ENCODE measurements around the gene MRM3. TPM values are rescaled to one million over a fixed set of nuclear protein-coding genes. Genes with fewer than 3 reads are reported as not detected.
"Not testable (repeated sequence)": the region's sequence is repeated elsewhere in the genome, so short reads cannot be mapped to it uniquely, and the experiment has no call there.

MRM3 gene
- total RNA-seq, 1 experiment from 2014 or later = 17.5 TPM

- DNase-seq = no peak
- H3K9me3 ChIP-seq (ENCODE audit: low read length) = no peaks in the 10 kb centered on the region
- H3K4me2 ChIP-seq (ENCODE audit: low read depth, low read length, poor library complexity, severe bottlenecking) = no peak overlapping the region
- no peaks in the 10 kb centered on the region for H3K79me2 ChIP-seq (ENCODE audit: low read length)
- no peak overlapping the region for H3K4me3 ChIP-seq (ENCODE audit: low read length)
- H3K36me3 ChIP-seq (ENCODE audit: insufficient read depth, low read length) = no peaks in the 10 kb centered on the region
- no peaks in the 10 kb centered on the region for H4K20me1 ChIP-seq (ENCODE audit: insufficient read depth, low read depth, low read length)
- H3K9ac ChIP-seq (ENCODE audit: low read length) = no peak overlapping the region
- H3K27ac ChIP-seq (ENCODE audit: low read length) = no peak overlapping the region
- no peak overlapping the region for H2AFZ ChIP-seq (ENCODE audit: low read length)
- no peaks in the 10 kb centered on the region for H3K4me1 ChIP-seq (ENCODE audit: low read length)
- H3K9me2 ChIP-seq (replicated peaks; ENCODE audit: insufficient read depth, low read length) = no peaks in the 10 kb centered on the region
- no peaks in the 10 kb centered on the region for H3K27me3 ChIP-seq (ENCODE audit: low read length)
Measured at GRCh38 chr17:814371-814770, 32.2 kb downstream of the MRM3 start.

- H3K27me3 ChIP-seq (ENCODE audit: low read length) = no peaks in the 10 kb centered on the region
- no peak overlapping the region for H3K9ac ChIP-seq (ENCODE audit: low read length)
- no peak overlapping the region for H3K4me2 ChIP-seq (ENCODE audit: low read depth, low read length, poor library complexity, severe bottlenecking)
- DNase-seq = no peak
- no peaks in the 10 kb centered on the region for H3K9me2 ChIP-seq (replicated peaks; ENCODE audit: insufficient read depth, low read length)
- H2AFZ ChIP-seq (ENCODE audit: low read length) = no peak overlapping the region
- no peak overlapping the region for H3K4me3 ChIP-seq (ENCODE audit: low read length)
- H3K79me2 ChIP-seq (ENCODE audit: low read length) = no peaks in the 10 kb centered on the region
- no peaks in the 10 kb centered on the region for H3K9me3 ChIP-seq (ENCODE audit: low read length)
- H4K20me1 ChIP-seq (ENCODE audit: insufficient read depth, low read depth, low read length) = no peaks in the 10 kb centered on the region
- no peaks in the 10 kb centered on the region for H3K4me1 ChIP-seq (ENCODE audit: low read length)
- H3K36me3 ChIP-seq (ENCODE audit: insufficient read depth, low read length) = no peaks in the 10 kb centered on the region
- H3K27ac ChIP-seq (ENCODE audit: low read length) = no peak overlapping the region
Measured at GRCh38 chr17:819251-819650, 37.1 kb downstream of the MRM3 start.

- no peak overlapping the region for H3K4me3 ChIP-seq (ENCODE audit: low read length)
- no peak overlapping the region for H3K4me2 ChIP-seq (ENCODE audit: low read depth, low read length, poor library complexity, severe bottlenecking)
- no peak overlapping the region for H2AFZ ChIP-seq (ENCODE audit: low read length)
- H3K9me2 ChIP-seq (replicated peaks; ENCODE audit: insufficient read depth, low read length) = no peaks in the 10 kb centered on the region
- no peaks in the 10 kb centered on the region for H3K79me2 ChIP-seq (ENCODE audit: low read length)
- DNase-seq = no peak
- H3K27me3 ChIP-seq (ENCODE audit: low read length) = no peaks in the 10 kb centered on the region
- no peak overlapping the region for H3K27ac ChIP-seq (ENCODE audit: low read length)
- no peaks in the 10 kb centered on the region for H3K4me1 ChIP-seq (ENCODE audit: low read length)
- no peaks in the 10 kb centered on the region for H3K36me3 ChIP-seq (ENCODE audit: insufficient read depth, low read length)
- no peaks in the 10 kb centered on the region for H4K20me1 ChIP-seq (ENCODE audit: insufficient read depth, low read depth, low read length)
- H3K9me3 ChIP-seq (ENCODE audit: low read length) = no peaks in the 10 kb centered on the region
- no peak overlapping the region for H3K9ac ChIP-seq (ENCODE audit: low read length)
Measured at GRCh38 chr17:823501-823902, 41.3 kb downstream of the MRM3 start.

GRCh38 chr17:824378-824777, 42.2 kb downstream of the MRM3 start:
- no peak overlapping the region for H3K27ac ChIP-seq (ENCODE audit: low read length)
- H4K20me1 ChIP-seq (ENCODE audit: insufficient read depth, low read depth, low read length) = no peaks in the 10 kb centered on the region
- no peak overlapping the region for H3K4me3 ChIP-seq (ENCODE audit: low read length)
- no peaks in the 10 kb centered on the region for H3K79me2 ChIP-seq (ENCODE audit: low read length)
- no peaks in the 10 kb centered on the region for H3K27me3 ChIP-seq (ENCODE audit: low read length)
- DNase-seq = no peak
- no peak overlapping the region for H2AFZ ChIP-seq (ENCODE audit: low read length)
- no peaks in the 10 kb centered on the region for H3K36me3 ChIP-seq (ENCODE audit: insufficient read depth, low read length)
- no peaks in the 10 kb centered on the region for H3K9me2 ChIP-seq (replicated peaks; ENCODE audit: insufficient read depth, low read length)
- H3K4me2 ChIP-seq (ENCODE audit: low read depth, low read length, poor library complexity, severe bottlenecking) = no peak overlapping the region
- no peaks in the 10 kb centered on the region for H3K4me1 ChIP-seq (ENCODE audit: low read length)
- no peak overlapping the region for H3K9ac ChIP-seq (ENCODE audit: low read length)
- no peaks in the 10 kb centered on the region for H3K9me3 ChIP-seq (ENCODE audit: low read length)

GRCh38 chr17:825216-825615, 43.1 kb downstream of the MRM3 start:
- Histone ChIP-seq H3K4me2 (ENCODE audit: low read depth, low read length, poor library complexity, severe bottlenecking) (no peak overlapping the region), H3K27ac (ENCODE audit: low read length) (no peak overlapping the region), H4K20me1 (ENCODE audit: insufficient read depth, low read depth, low read length) (no peaks in the 10 kb centered on the region), H3K9me2 (replicated peaks; ENCODE audit: insufficient read depth, low read length) (no peaks in the 10 kb centered on the region), H3K4me3 (ENCODE audit: low read length) (no peak overlapping the region), H2AFZ (ENCODE audit: low read length) (no peak overlapping the region), H3K4me1 (ENCODE audit: low read length) (no peaks in the 10 kb centered on the region), H3K36me3 (ENCODE audit: insufficient read depth, low read length) (no peaks in the 10 kb centered on the region), H3K79me2 (ENCODE audit: low read length) (no peaks in the 10 kb centered on the region), H3K27me3 (ENCODE audit: low read length) (no peaks in the 10 kb centered on the region), H3K9ac (ENCODE audit: low read length) (no peak overlapping the region), H3K9me3 (ENCODE audit: low read length) (no peaks in the 10 kb centered on the region)
- DNase-seq = no peak

GRCh38 chr17:826778-827177, 44.6 kb downstream of the MRM3 start:
- no peak for DNase-seq
- Histone ChIP-seq H3K4me2 (ENCODE audit: low read depth, low read length, poor library complexity, severe bottlenecking) (no peak overlapping the region), H4K20me1 (ENCODE audit: insufficient read depth, low read depth, low read length) (no peaks in the 10 kb centered on the region), H3K9me2 (replicated peaks; ENCODE audit: insufficient read depth, low read length) (no peaks in the 10 kb centered on the region), H3K4me3 (ENCODE audit: low read length) (no peak overlapping the region), H3K4me1 (ENCODE audit: low read length) (no peaks in the 10 kb centered on the region), H2AFZ (ENCODE audit: low read length) (no peak overlapping the region), H3K27ac (ENCODE audit: low read length) (no peak overlapping the region), H3K9ac (ENCODE audit: low read length) (no peak overlapping the region), H3K27me3 (ENCODE audit: low read length) (no peaks in the 10 kb centered on the region), H3K36me3 (ENCODE audit: insufficient read depth, low read length) (no peaks in the 10 kb centered on the region), H3K9me3 (ENCODE audit: low read length) (no peaks in the 10 kb centered on the region), H3K79me2 (ENCODE audit: low read length) (no peaks in the 10 kb centered on the region)

- Histone ChIP-seq H3K9me3 (ENCODE audit: low read length) (no peaks in the 10 kb centered on the region), H4K20me1 (ENCODE audit: insufficient read depth, low read depth, low read length) (no peaks in the 10 kb centered on the region), H3K27ac (ENCODE audit: low read length) (no peak overlapping the region), H3K79me2 (ENCODE audit: low read length) (no peaks in the 10 kb centered on the region), H3K36me3 (ENCODE audit: insufficient read depth, low read length) (no peaks in the 10 kb centered on the region), H3K4me3 (ENCODE audit: low read length) (no peak overlapping the region), H3K9me2 (replicated peaks; ENCODE audit: insufficient read depth, low read length) (no peaks in the 10 kb centered on the region), H3K27me3 (ENCODE audit: low read length) (no peaks in the 10 kb centered on the region), H3K9ac (ENCODE audit: low read length) (no peak overlapping the region), H3K4me2 (ENCODE audit: low read depth, low read length, poor library complexity, severe bottlenecking) (no peak overlapping the region), H3K4me1 (ENCODE audit: low read length) (no peaks in the 10 kb centered on the region), H2AFZ (ENCODE audit: low read length) (no peak overlapping the region)
- no peak for DNase-seq
Measured at GRCh38 chr17:828761-829160, 46.6 kb downstream of the MRM3 start.

GRCh38 chr17:829614-830013, 47.5 kb downstream of the MRM3 start:
- not testable (repeated sequence) for H3K9me3 ChIP-seq (ENCODE audit: low read length); H3K27ac ChIP-seq (ENCODE audit: low read length); H3K36me3 ChIP-seq (ENCODE audit: insufficient read depth, low read length); H2AFZ ChIP-seq (ENCODE audit: low read length); H3K79me2 ChIP-seq (ENCODE audit: low read length); H3K9ac ChIP-seq (ENCODE audit: low read length); H4K20me1 ChIP-seq (ENCODE audit: insufficient read depth, low read depth, low read length); H3K4me3 ChIP-seq (ENCODE audit: low read length); DNase-seq; H3K27me3 ChIP-seq (ENCODE audit: low read length); H3K4me1 ChIP-seq (ENCODE audit: low read length); H3K4me2 ChIP-seq (ENCODE audit: low read depth, low read length, poor library complexity, severe bottlenecking); H3K9me2 ChIP-seq (replicated peaks; ENCODE audit: insufficient read depth, low read length)

GRCh38 chr17:830381-830780, 48.2 kb downstream of the MRM3 start:
- Histone ChIP-seq H3K9me3 (ENCODE audit: low read length) (no peaks in the 10 kb centered on the region), H4K20me1 (ENCODE audit: insufficient read depth, low read depth, low read length) (no peaks in the 10 kb centered on the region), H3K9me2 (replicated peaks; ENCODE audit: insufficient read depth, low read length) (no peaks in the 10 kb centered on the region), H3K79me2 (ENCODE audit: low read length) (no peaks in the 10 kb centered on the region), H3K4me3 (ENCODE audit: low read length) (no peak overlapping the region), H2AFZ (ENCODE audit: low read length) (no peak overlapping the region), H3K9ac (ENCODE audit: low read length) (no peak overlapping the region), H3K27me3 (ENCODE audit: low read length) (no peaks in the 10 kb centered on the region), H3K4me1 (ENCODE audit: low read length) (no peaks in the 10 kb centered on the region), H3K4me2 (ENCODE audit: low read depth, low read length, poor library complexity, severe bottlenecking) (no peak overlapping the region), H3K36me3 (ENCODE audit: insufficient read depth, low read length) (no peaks in the 10 kb centered on the region), H3K27ac (ENCODE audit: low read length) (no peak overlapping the region)
- no peak for DNase-seq
